Measurements from ENCODE around the gene MFSD6L.

DNA sequence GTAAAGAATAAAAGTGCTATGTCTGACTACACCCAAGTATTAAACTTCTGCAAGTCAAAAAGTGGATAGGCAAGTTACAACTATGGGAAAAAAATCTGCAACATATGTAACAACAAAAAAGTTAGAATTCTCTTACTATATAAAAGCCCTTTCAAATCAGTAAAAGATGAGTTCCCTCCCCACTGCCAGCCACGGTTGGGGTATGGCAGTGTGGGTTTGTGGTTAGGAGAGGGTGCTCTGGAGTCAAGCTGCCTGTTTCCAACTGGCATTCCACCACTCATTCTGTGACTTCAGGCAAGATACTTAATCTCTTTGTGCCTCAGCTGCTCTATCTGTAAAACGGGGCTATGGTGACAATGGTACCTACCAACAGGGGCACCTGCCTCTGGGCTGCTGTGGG lies 26.6 kb upstream of the MFSD6L start:
- TF ChIP-seq, protein P1, sequence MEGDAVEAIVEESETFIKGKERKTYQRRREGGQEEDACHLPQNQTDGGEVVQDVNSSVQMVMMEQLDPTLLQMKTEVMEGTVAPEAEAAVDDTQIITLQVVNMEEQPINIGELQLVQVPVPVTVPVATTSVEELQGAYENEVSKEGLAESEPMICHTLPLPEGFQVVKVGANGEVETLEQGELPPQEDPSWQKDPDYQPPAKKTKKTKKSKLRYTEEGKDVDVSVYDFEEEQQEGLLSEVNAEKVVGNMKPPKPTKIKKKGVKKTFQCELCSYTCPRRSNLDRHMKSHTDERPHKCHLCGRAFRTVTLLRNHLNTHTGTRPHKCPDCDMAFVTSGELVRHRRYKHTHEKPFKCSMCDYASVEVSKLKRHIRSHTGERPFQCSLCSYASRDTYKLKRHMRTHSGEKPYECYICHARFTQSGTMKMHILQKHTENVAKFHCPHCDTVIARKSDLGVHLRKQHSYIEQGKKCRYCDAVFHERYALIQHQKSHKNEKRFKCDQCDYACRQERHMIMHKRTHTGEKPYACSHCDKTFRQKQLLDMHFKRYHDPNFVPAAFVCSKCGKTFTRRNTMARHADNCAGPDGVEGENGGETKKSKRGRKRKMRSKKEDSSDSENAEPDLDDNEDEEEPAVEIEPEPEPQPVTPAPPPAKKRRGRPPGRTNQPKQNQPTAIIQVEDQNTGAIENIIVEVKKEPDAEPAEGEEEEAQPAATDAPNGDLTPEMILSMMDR (IDR thresholded peaks at IDR 0.05): no peak
- no peak for TF ChIP-seq POLR2AphosphoS5 (IDR thresholded peaks at IDR 0.05)

All from esophagus muscularis mucosa (tissue), 3 donors.